Suppressor macrophage treated with lipopolysaccharide for 1 hour (primary cell): ENCODE measurements around the gene SH3TC1.
A peak's percentile ranks its signal among the peaks of the same experiment; 100 is the strongest.

Source experiments
- DNase-seq, 3 donors: peaks; one replicate each; pipeline ENCODE4 v3.0.0-alpha.2; 2020 to 2022

Gene SH3TC1

GRCh38 chr4:8200302-8200975 is 1.3 kb downstream of the SH3TC1 start:
- peak; percentile 78 to 87 (median 80) for DNase-seq

GRCh38 chr4:8201321-8201781 is 2.3 kb downstream of the SH3TC1 start:
- DNase-seq = peak; percentile 82 to 90 (median 87)

GRCh38 chr4:8202108-8203051 is 3.3 kb downstream of the SH3TC1 start:
- peak; percentile 48 to 56 (median 54) for DNase-seq

DNA sequence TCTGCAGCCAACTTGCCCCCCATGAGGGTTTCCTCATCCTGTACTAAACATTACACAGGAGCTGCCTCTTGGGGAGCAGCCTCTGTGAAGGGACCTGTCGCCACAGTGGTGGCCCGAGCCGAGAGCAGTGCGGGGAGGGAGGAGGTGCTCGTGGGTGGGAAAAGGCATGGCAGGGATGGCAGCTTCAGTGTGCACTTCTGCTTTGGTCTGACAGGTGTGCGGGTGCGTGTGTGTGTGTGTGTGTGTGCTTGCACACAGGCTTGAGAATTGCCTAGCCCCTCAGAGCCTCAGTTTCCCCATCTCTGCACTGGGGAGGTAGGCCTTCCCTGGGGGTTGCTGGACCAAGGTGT is 3.9 kb downstream of the SH3TC1 start:
- peak in 1 of 3 donors; percentile 34 for DNase-seq

DNA sequence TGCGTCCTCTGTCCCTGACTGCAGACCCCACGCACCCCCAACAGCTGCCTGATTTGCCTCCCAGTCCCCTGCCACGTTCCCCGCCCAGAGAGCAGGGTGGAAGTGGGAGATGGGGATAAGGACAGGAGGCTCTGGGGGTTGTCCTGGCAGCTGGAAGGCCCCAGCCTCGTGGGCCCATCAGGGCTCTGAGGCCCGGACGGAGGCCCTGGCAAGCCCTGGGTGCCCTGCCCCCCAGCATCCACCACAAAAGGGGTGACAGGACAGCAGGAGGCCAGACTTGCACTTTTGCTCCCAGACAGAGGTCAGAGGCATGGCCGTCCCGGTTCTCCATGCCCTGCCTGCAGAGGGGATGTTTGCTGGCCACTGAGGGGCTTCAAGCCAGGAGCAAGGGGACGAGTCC is 4.7 kb downstream of the SH3TC1 start:
- no peak for DNase-seq

DNA sequence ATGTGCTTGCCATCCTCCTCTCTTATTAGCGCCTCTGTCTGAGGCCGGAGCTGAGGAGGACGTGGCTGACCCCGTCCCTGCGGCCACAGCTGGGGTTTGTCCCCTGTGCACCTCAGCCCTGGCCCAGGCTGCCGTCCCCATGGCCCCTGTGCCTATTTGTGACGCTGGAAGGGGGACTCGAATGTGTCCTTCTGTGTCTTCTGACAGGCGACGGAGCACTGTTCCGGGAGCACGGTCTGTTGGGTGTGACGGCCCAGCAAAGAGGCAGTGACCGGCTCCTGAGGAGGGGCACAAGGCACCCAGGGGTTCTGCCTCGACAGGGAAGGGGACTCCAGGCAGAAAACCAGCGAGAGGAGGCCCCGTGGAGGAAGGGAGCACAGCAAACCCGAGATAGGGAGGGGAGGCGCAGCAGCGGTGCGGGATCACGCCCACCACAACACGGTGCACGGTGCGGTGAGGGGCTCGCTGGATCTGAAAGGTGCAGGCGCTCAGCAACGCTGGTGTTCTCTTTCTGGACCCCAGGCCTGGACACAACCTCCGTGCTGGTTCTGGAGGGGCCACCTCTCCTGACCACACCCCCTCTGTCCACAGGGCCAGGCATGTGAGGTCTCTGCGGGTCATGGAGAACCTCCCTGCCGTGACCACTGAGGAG is 5.6 kb downstream of the SH3TC1 start:
- no peak for DNase-seq

GRCh38 chr4:8205241-8205707 is 6.2 kb downstream of the SH3TC1 start:
- peak; percentile 88 to 91 (median 90) for DNase-seq

- DNase-seq = no peak
Measured at GRCh38 chr4:8205749-8206611, 6.9 kb downstream of the SH3TC1 start.

DNA sequence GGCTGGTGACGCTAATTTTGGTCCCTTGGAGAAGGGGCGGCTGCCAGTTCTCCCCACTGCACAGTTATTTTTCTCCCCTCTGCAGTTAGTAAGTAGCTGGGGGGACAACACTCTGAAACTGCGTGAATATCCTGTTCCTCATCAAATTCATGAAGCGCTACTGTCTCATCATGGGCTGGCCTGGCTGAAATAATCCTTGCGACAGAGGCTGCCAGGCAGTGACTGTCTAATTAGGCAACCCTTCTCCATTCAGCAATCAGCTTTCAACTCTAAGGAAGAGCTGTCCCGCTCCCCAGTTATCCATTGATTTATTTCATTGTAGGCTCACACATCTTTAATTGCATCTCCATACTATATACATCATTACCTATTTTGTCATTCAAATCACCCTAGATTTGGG is 8.2 kb downstream of the SH3TC1 start:
- DNase-seq = peak; percentile 79 to 86 (median 86)

DNA sequence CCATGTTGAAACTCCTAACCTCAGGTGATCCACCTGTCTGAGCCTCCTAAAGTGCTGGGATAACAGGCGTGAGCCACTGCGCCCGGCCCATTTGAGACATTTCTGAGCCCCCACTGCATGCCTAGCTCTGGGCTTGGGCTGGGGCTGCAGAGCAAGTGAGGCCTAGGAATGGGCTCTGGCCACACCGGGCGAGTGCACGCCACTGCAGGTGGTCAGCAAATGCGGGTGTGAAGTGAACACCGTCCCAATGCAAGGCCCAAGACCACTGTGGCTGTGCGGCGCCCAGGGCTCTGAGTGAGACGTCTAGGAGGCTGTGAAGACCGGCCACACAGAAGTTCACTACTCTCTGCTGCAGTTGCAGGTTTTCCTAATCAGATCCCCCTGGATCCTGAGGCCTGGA is 9.5 kb downstream of the SH3TC1 start:
- DNase-seq = no peak

GRCh38 chr4:8209181-8209874 is 10.2 kb downstream of the SH3TC1 start:
- DNase-seq = peak in 2 of 3 donors; percentile 44 to 52

DNA sequence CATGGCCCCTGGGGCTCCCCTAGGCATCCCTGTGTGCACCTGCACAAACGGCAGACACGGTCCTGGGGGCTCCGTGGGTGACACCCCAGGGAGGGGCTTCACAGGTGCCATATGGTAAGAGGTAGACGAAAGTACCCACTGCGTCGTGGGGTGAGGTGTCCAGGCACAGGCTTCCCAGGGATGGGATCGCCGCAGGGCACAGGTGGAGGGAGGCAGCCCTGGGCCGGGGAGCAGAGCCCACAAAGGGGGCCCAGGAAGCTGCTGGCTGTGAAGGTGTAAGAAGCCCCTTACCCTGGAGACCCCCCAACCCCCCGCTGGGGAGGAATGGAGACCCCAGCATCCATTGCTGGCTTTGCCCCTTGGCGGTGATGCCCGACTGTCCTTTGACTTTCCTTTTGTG is 10.9 kb downstream of the SH3TC1 start:
- no peak for DNase-seq

DNA sequence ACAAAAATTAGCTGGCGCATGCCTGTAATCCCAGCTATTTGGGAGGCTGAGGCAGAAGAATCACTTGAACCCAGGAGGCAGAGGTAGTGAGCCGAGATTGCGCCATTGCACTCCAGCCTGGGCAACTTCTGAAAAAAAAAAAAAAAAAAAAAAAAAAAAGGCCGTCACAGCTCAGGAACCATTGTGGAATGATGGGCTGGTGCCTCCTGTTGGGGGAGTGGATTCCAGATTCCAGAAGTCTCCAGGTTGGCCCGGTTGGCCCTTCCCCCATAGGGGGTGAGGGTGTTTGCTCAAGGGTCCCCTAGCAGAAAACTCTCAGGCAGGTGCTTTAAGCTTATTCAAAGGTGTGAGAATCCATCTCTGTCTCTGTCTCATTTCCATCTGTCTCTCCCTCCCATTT is 11.5 kb downstream of the SH3TC1 start:
- DNase-seq = no peak

DNA sequence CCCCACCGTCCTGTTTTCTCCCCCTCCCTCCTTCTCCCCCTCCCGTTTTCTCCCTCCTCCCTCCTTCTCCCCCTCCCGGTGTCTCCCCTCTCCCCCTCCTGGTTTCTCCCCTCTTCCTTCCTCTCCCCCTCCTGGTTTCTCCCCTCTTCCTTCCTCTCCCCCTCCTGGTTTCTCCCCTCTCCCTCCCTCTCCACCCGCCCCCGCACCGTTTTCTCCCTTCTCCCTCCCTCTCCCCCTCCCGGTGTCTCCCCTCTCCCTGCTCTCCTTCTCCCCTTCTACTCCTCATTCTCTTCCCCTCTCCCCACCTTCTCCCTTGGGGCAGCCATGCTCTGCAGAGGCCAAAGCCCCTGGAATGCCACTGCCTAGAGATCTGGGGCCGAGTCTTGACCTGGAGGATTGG is 12.2 kb downstream of the SH3TC1 start:
- DNase-seq = peak in 1 of 3 donors; percentile 78

- DNase-seq = no peak
Measured at GRCh38 chr4:8211737-8212581, 12.9 kb downstream of the SH3TC1 start.

DNA sequence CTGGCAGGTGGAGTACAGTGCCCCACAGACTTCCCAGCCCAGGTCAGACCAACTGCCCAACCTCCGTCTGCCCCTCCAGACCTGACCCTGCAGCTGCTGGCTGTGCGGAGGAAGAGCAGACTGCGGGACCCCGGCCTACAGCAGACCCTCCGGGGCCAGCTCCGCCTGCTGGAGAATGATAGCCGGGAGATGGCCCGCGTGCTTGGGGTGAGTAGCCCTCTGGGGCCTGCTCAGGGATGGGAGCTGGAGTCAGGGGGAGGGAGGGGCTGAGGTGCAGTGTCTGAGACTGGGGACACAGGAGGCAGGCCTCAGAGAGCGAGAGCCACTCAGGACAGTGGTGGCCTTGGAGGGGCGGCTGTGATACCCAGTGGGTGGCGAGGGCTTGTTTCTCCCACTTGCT is 13.5 kb downstream of the SH3TC1 start:
- no peak for DNase-seq

- DNase-seq = no peak
Measured at GRCh38 chr4:8213121-8213520, 14.0 kb downstream of the SH3TC1 start.

- DNase-seq = no peak
Measured at GRCh38 chr4:8214136-8214535, 15.0 kb downstream of the SH3TC1 start.

DNA sequence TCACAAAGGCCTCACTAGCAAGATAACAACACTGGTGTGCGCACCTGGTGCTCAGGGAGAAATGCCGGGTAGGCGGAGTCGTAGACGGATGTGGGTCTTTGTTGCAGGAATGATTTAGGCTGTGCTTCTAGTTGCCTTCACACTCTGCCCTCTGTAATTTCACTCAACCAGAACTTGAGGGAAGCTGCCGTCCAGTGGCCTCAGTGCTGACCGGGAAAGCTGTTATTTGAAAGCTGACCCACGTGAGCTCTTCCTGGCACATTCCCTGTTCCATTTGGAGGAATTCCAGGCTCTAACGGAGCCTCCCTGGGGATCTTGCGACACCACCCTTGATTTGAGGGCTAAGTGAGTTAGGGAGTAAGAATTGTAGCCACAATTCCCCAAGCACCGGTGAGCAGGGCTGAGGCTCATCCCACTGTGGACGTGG is 15.9 kb downstream of the SH3TC1 start:
- DNase-seq = no peak

DNA sequence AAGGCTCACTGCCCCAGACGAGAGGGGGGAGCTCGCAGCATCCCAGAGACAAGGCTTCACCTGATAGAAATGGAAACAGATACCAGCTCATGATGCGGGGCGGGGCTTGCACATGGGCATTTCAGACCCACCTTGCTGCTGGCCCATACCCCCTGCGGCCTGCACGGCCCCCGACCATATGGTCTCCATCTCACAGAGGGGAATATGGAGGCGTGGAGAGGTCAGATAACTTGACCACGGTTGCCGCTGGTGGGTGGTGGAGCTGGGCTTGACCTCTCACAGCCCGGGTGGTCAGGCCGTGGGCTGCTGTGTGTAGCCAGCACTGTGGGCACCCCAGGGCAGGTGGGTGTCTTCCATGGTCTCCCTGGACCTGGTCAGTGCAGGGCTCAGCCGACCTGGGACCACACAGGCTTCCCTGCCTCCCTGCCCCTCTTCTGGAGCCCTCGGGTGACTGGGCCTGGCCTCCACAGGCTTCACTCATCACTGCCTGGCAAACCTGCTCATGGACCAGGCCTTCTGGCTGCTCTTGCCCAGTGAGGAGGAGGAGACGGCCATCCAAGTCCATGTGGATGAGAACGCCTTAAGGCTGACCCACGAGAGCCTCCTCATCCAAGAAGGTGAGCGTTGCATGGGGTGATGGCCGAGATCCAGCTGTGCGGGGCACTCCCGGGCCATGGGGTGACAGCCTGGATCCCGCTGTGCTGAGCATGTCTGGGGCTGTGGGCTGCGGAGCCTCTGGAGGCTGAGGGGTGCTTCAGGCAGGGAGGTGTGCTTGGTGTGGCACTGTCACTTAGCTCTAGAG is 16.8 kb downstream of the SH3TC1 start:
- no peak for DNase-seq
